OCI-LY3 (cell line): Measurements from ENCODE around the gene IL4I1.

Experiments
- EZH2phosphoT487 ChIP-seq: fragments of 200-600 bp; shearing (Covaris generic); IDR thresholded peaks from 2 replicates; pipeline ENCODE4 v1.6.1; 2018; ENCODE audit warnings: antibody characterized with exemption, mixed run types, low read depth
- TF ChIP-seq, protein P1 (sequence below): fragments of 200-600, 300-600 bp; sonication (generic); IDR thresholded peaks from 2 replicates; pipeline ENCODE4 v1.5.1; 2014; ENCODE audit warnings: antibody characterized with exemption, low read length, low read depth

DNA sequence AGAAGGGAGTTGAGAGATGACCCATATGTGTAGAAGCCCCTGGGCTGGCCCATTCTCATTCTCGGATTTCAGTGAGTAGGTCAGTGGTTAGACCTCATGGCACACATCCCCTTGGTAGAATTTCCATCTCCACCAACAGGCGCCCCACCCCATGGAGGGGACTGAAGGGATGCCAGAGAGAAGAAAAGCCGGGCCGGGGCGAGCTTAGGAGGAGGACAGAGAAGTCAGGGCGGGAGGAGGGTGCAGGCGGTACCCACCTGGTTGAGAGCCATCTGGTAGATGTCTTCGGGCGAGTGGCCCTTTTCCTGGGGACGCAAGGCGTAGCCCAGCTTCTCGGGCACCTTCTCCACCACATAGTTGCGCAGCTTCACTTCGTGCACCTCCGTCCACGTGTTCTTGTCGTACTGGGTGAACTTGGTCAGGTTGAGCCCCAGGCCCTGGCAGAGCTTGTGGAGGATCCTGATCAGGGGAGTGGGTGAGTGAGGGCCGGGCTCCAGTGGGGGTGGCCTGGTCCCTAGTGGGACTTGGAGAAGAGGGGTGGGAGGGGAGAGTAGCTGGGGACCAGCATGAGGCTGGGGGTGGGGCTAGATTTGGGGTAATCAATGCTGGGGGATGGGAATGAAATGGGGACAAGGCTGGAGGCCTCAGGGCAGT lies 2.5 kb downstream of the IL4I1 start:
- TF ChIP-seq, protein P1, sequence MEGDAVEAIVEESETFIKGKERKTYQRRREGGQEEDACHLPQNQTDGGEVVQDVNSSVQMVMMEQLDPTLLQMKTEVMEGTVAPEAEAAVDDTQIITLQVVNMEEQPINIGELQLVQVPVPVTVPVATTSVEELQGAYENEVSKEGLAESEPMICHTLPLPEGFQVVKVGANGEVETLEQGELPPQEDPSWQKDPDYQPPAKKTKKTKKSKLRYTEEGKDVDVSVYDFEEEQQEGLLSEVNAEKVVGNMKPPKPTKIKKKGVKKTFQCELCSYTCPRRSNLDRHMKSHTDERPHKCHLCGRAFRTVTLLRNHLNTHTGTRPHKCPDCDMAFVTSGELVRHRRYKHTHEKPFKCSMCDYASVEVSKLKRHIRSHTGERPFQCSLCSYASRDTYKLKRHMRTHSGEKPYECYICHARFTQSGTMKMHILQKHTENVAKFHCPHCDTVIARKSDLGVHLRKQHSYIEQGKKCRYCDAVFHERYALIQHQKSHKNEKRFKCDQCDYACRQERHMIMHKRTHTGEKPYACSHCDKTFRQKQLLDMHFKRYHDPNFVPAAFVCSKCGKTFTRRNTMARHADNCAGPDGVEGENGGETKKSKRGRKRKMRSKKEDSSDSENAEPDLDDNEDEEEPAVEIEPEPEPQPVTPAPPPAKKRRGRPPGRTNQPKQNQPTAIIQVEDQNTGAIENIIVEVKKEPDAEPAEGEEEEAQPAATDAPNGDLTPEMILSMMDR, result no peak
- TF ChIP-seq EZH2phosphoT487, result no peak
